ENCODE measurements around the gene GMPS.

DNA sequence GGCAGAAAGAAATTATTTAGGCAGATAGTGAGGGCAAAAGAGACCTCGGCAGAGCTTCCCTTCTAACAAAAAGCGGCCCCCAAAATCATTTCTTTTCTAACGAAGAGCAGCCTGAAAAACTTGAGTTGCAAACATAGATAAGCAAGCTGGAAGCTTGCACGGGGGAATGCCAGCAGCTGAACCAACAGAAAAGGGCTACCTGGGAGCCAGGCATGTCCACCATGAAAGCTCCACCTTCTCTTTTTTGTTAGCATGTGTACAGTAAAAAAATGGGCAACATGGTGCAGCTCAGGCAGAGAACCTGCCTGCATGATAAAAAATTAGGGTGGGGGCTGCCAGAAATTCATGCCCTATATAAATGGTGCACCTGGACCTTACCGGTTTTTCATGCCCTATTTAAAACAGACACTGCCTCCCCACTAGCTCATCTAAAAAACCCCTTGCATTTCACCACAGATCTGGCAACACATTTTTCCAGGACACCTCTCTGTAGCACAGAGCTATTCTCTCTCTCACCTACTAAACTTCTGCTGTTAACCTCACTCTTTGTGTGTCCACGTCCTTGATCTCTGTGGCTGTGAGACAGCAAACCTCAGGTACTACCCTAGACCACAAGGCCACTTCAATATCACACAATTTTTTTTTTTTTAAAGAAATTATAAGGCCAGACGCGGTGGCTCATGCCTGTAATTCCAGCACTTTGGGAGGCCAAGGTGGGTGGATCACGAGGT lies 34.9 kb upstream of the GMPS start:
- TF ChIP-seq, protein P1, sequence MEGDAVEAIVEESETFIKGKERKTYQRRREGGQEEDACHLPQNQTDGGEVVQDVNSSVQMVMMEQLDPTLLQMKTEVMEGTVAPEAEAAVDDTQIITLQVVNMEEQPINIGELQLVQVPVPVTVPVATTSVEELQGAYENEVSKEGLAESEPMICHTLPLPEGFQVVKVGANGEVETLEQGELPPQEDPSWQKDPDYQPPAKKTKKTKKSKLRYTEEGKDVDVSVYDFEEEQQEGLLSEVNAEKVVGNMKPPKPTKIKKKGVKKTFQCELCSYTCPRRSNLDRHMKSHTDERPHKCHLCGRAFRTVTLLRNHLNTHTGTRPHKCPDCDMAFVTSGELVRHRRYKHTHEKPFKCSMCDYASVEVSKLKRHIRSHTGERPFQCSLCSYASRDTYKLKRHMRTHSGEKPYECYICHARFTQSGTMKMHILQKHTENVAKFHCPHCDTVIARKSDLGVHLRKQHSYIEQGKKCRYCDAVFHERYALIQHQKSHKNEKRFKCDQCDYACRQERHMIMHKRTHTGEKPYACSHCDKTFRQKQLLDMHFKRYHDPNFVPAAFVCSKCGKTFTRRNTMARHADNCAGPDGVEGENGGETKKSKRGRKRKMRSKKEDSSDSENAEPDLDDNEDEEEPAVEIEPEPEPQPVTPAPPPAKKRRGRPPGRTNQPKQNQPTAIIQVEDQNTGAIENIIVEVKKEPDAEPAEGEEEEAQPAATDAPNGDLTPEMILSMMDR (IDR thresholded peaks at IDR 0.05), result no peak
- TF ChIP-seq POLR2A (IDR thresholded peaks at IDR 0.05), result no peak
- TF ChIP-seq POLR2AphosphoS5 (IDR thresholded peaks at IDR 0.05), result no peak

Measured in gastroesophageal sphincter (tissue), 3 donors.